ENCODE measurements around the gene TRIM28. TPM values are rescaled to one million over a fixed set of nuclear protein-coding genes. Genes with fewer than 3 reads are reported as not detected.

TRIM28 gene
- total RNA-seq, 3 donors from 2014 or later = 180 to 308 (median 202) TPM

GRCh38 chr19:58563823-58564222, 20.0 kb downstream of the TRIM28 start:
- intact Hi-C loops (cut with DNase I, micrococcal nuclease) = no loop called here
- H3K9me3 ChIP-seq = no peaks in the 10 kb centered on the region
- TF ChIP-seq, protein P1, sequence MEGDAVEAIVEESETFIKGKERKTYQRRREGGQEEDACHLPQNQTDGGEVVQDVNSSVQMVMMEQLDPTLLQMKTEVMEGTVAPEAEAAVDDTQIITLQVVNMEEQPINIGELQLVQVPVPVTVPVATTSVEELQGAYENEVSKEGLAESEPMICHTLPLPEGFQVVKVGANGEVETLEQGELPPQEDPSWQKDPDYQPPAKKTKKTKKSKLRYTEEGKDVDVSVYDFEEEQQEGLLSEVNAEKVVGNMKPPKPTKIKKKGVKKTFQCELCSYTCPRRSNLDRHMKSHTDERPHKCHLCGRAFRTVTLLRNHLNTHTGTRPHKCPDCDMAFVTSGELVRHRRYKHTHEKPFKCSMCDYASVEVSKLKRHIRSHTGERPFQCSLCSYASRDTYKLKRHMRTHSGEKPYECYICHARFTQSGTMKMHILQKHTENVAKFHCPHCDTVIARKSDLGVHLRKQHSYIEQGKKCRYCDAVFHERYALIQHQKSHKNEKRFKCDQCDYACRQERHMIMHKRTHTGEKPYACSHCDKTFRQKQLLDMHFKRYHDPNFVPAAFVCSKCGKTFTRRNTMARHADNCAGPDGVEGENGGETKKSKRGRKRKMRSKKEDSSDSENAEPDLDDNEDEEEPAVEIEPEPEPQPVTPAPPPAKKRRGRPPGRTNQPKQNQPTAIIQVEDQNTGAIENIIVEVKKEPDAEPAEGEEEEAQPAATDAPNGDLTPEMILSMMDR (IDR thresholded peaks at IDR 0.05) = no peak
- peak in 2 of 3 donors; percentile 26 to 34 for DNase-seq
- peaks cover 1% of the 10 kb centered on the region for H3K36me3 ChIP-seq (ENCODE audit: low read depth)
- no peak overlapping the region for H3K4me3 ChIP-seq
- no peak for ATAC-seq
- H3K4me1 ChIP-seq (ENCODE audit: low read depth) = peaks cover 31% of the 10 kb centered on the region

GRCh38 chr19:58566989-58567388, 23.1 kb downstream of the TRIM28 start:
- DNase-seq (peak; percentile 2 to 19 (median 10)), ATAC-seq (no peak)
- H3K4me3 ChIP-seq = no peak overlapping the region
- intact Hi-C loops (cut with DNase I, micrococcal nuclease) = no loop called here
- H3K36me3 ChIP-seq (ENCODE audit: low read depth) = no peaks in the 10 kb centered on the region
- TF ChIP-seq, protein P1 (IDR thresholded peaks at IDR 0.05) = no peak
- H3K9me3 ChIP-seq = no peaks in the 10 kb centered on the region
- H3K4me1 ChIP-seq (ENCODE audit: low read depth) = peaks cover 18% of the 10 kb centered on the region

DNA sequence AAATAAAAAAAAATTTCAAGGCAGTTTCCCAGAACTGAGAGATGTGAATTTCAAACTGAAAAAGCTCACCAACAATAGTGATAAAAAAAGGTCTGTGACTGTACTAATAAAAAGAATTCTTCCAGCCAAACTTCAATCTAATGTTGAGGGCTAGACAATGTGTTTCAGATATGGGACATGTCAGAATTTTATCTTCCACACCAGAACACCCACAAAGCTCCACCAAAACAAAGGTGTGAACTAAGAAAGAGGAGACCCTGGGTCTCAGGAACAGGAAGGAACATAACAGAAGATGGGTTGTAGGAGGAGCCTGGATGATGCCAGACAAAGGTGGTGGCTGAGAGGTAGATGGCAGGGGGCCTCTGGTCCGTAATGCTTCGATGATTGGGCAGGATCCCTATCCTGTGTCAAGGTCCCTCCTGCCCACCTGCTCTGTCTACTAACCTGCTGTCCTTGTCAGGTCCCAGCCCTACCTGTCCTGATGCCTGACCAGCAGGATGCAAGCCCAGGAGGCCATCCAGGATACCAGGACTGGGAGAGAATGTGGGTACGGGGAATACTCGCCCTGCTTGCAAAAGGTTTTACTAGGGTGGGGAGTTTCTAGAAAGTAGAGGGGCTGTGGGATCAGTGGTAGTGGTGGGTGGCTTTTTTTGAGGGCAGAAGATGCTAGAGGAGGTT, 24.7 kb downstream of the TRIM28 start:
- H3K4me1 ChIP-seq (ENCODE audit: low read depth) = peaks cover 8% of the 10 kb centered on the region
- intact Hi-C loops (cut with DNase I, micrococcal nuclease) = no loop called here
- no peak overlapping the region for H3K4me3 ChIP-seq
- peak; percentile 2 to 17 (median 12) for DNase-seq
- no peak for ATAC-seq
- H3K9me3 ChIP-seq = no peaks in the 10 kb centered on the region
- TF ChIP-seq, protein P1 (IDR thresholded peaks at IDR 0.05) = no peak
- no peaks in the 10 kb centered on the region for H3K36me3 ChIP-seq (ENCODE audit: low read depth)

GRCh38 chr19:58569191-58569942, 25.5 kb downstream of the TRIM28 start:
- ATAC-seq = no peak
- peaks cover 14% of the 10 kb centered on the region for H3K4me1 ChIP-seq (ENCODE audit: low read depth)
- H3K4me3 ChIP-seq = no peak overlapping the region
- intact Hi-C loops (cut with DNase I, micrococcal nuclease) = no loop called here
- TF ChIP-seq, protein P1 (IDR thresholded peaks at IDR 0.05) = no peak
- H3K36me3 ChIP-seq (ENCODE audit: low read depth) = no peaks in the 10 kb centered on the region
- H3K9me3 ChIP-seq = no peaks in the 10 kb centered on the region
- DNase-seq = peak; percentile 2 to 25 (median 21)

DNA sequence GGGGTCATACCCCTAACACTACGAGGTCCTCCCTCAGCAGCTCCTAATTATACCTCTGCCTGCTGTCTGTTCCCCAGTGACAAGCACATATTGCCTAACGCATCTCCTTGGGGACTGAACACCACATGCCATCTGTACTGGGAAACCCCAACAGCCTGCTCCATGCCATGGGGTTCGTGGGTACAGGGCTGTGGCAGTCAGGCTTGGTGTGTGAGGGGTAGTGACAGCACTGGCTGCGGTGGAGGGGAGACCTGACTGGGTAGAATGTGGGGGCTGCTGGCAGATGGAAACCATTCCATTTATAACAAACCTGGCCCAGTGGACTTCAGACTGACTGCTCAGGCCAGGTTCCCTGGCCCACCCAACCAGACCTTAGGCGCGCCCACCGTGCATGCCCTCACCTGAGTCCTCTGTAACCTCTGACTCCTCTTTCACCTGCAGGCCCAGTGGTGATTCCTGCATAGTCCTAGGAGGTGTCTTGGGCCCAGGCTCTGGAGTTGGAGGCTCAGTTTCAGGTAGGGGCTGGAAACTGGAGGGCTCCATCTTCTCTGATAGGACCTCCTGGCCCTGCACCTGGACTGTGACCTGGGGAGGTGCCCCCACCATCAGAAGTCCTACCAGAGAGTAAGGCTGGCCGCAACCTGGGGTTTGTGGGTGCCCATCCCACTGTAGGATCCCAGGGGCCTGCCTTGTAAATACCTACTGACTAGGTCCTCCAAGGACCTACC, 26.2 kb downstream of the TRIM28 start:
- Histone ChIP-seq H3K36me3 (ENCODE audit: low read depth) (no peaks in the 10 kb centered on the region), H3K4me1 (ENCODE audit: low read depth) (peaks cover 17% of the 10 kb centered on the region), H3K9me3 (no peaks in the 10 kb centered on the region), H3K4me3 (no peak overlapping the region)
- TF ChIP-seq, protein P1 (IDR thresholded peaks at IDR 0.05) = no peak
- no peak for ATAC-seq
- intact Hi-C loops (cut with DNase I, micrococcal nuclease) = no loop called here
- peak; percentile 8 to 48 (median 31) for DNase-seq
